Neutrophil (primary cell): ENCODE results near the gene CAPN2.

Experiments used
- H3K27ac ChIP-seq: fragments of 200-600 bp; sonication (generic); 2 replicates; pipeline ENCODE4 v1.5.1; 2016; ENCODE audit warnings: mild to moderate bottlenecking, moderate library complexity
- H3K27me3 ChIP-seq: fragments of 200-600 bp; sonication (generic); 2 replicates; pipeline ENCODE4 v1.6.0; 2016; ENCODE audit warnings: mild to moderate bottlenecking
- H3K36me3 ChIP-seq: fragments of 200-600 bp; sonication (generic); 2 replicates; pipeline ENCODE4 v1.5.1; 2017
- H3K4me1 ChIP-seq, 2 experiments: fragments of 200-600 bp in 1 of 2; sonication (generic) in 1 of 2; 1 replicate in 1 of 2; 2 replicates in 1 of 2; pipeline versions ENCODE4 v1.5.1 to v1.6.1; 2013 to 2016; ENCODE audit warnings: low read depth in 1 of 2, low read length in 1 of 2, mild to moderate bottlenecking in 1 of 2, moderate library complexity in 1 of 2; ENCODE audit not compliant: control insufficient read depth in 1 of 2, insufficient read depth in 1 of 2
- H3K4me3 ChIP-seq, 2 experiments: fragments of 200-600 bp in 1 of 2; sonication (generic) in 1 of 2; 1 replicate in 1 of 2; 2 replicates in 1 of 2; pipeline ENCODE4 v1.5.1; 2013 to 2016; ENCODE audit warnings: low read depth in 1 of 2, low read length in 1 of 2, mild to moderate bottlenecking in 1 of 2, moderate library complexity in 1 of 2
- H3K9me3 ChIP-seq: fragments of 200-600 bp; sonication (generic); 2 replicates; pipeline ENCODE4 v1.5.1; 2016
- TF ChIP-seq, protein P1 (sequence below): fragments of 200-600 bp; sonication (generic); IDR thresholded peaks from 2 replicates; pipeline ENCODE4 v1.5.1; 2016; ENCODE audit warnings: antibody characterized with exemption

Gene CAPN2

GRCh38 chr1:223716302-223716862 is 4.0 kb downstream of the CAPN2 start:
- TF ChIP-seq, protein P1, sequence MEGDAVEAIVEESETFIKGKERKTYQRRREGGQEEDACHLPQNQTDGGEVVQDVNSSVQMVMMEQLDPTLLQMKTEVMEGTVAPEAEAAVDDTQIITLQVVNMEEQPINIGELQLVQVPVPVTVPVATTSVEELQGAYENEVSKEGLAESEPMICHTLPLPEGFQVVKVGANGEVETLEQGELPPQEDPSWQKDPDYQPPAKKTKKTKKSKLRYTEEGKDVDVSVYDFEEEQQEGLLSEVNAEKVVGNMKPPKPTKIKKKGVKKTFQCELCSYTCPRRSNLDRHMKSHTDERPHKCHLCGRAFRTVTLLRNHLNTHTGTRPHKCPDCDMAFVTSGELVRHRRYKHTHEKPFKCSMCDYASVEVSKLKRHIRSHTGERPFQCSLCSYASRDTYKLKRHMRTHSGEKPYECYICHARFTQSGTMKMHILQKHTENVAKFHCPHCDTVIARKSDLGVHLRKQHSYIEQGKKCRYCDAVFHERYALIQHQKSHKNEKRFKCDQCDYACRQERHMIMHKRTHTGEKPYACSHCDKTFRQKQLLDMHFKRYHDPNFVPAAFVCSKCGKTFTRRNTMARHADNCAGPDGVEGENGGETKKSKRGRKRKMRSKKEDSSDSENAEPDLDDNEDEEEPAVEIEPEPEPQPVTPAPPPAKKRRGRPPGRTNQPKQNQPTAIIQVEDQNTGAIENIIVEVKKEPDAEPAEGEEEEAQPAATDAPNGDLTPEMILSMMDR: no peak
- peaks cover 22 to 26% of the 10 kb centered on the region in 2 experiments for H3K4me1 ChIP-seq
- H3K27me3 ChIP-seq: peaks cover 46% of the 10 kb centered on the region
- H3K36me3 ChIP-seq: no peaks in the 10 kb centered on the region
- H3K27ac ChIP-seq: no peak overlapping the region
- no peaks in the 10 kb centered on the region for H3K9me3 ChIP-seq
- H3K4me3 ChIP-seq: no peak overlapping the region

DNA sequence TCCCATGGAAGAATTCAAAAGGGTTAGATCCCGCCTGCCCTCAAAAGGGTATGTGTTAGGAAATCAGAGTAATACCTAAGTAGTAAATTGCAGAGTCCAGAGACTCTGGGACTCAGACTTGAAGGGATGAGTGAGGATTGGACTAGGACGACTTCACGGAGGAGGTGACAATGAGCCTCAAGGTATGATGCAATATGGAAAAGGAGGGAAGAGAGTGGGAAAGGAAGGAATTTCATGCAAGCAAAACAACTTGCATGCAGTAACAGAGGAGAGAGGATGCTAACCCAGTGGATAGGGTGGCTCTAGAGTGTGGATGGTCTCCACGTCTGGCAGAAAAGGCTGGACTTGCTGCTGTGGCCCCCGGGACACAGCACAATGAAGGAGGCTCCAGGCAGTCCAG is 4.8 kb downstream of the CAPN2 start:
- no peaks in the 10 kb centered on the region for H3K36me3 ChIP-seq
- H3K4me3 ChIP-seq: no peak overlapping the region
- H3K27me3 ChIP-seq: peaks cover 38% of the 10 kb centered on the region
- TF ChIP-seq, protein P1: no peak
- no peaks in the 10 kb centered on the region for H3K9me3 ChIP-seq
- H3K27ac ChIP-seq: no peak overlapping the region
- H3K4me1 ChIP-seq: peaks cover 19 to 23% of the 10 kb centered on the region in 2 experiments

- TF ChIP-seq, protein P1: no peak
- peaks cover 31% of the 10 kb centered on the region for H3K27me3 ChIP-seq
- H3K27ac ChIP-seq: no peak overlapping the region
- no peak overlapping the region for H3K4me3 ChIP-seq
- peaks cover 12 to 16% of the 10 kb centered on the region in 2 experiments for H3K4me1 ChIP-seq
- no peaks in the 10 kb centered on the region for H3K9me3 ChIP-seq
- H3K36me3 ChIP-seq: no peaks in the 10 kb centered on the region
These were observed 5.5 kb downstream of the CAPN2 start for GRCh38 chr1:223717695-223718363.

- TF ChIP-seq, protein P1: no peak
- Histone ChIP-seq H3K9me3 (no peaks in the 10 kb centered on the region), H3K27me3 (peaks cover 21% of the 10 kb centered on the region), H3K36me3 (no peaks in the 10 kb centered on the region), H3K4me3 (no peak overlapping the region), H3K27ac (no peak overlapping the region), H3K4me1 (peaks cover 7 to 12% of the 10 kb centered on the region in 2 experiments)
These were observed 6.5 kb downstream of the CAPN2 start for GRCh38 chr1:223718850-223719249.

GRCh38 chr1:223720971-223721591 is 8.7 kb downstream of the CAPN2 start:
- H3K27ac ChIP-seq: no peak overlapping the region
- peaks cover 7 to 11% of the 10 kb centered on the region in 2 experiments for H3K4me1 ChIP-seq
- peaks cover 6% of the 10 kb centered on the region for H3K27me3 ChIP-seq
- no peaks in the 10 kb centered on the region for H3K9me3 ChIP-seq
- H3K4me3 ChIP-seq: no peak overlapping the region
- no peaks in the 10 kb centered on the region for H3K36me3 ChIP-seq
- TF ChIP-seq, protein P1: no peak
